ACC112 (cell line): Measurements from ENCODE around the gene SLC35B1.

Source experiments
- H2AFZ ChIP-seq: fragments of 200-600 bp; sonication (generic); one replicate; pipeline ENCODE4 v1.6.0; 2017; ENCODE audit warnings: antibody characterized with exemption, low read length; ENCODE audit not compliant: unreplicated experiment
- H3K27ac ChIP-seq: fragments of 200-600 bp; sonication (generic); 2 replicates; pipeline ENCODE4 v1.5.1; 2014; ENCODE audit warnings: low read depth, mild to moderate bottlenecking, antibody characterized with exemption, low read length, moderate library complexity
- H3K27me3 ChIP-seq: fragments of 200-600 bp; sonication (generic); 2 replicates; pipeline ENCODE4 v1.6.1; 2014; ENCODE audit warnings: mild to moderate bottlenecking, antibody characterized with exemption, low read length, moderate library complexity, mixed read lengths; ENCODE audit not compliant: insufficient read depth
- H3K36me3 ChIP-seq: fragments of 200-600 bp; sonication (generic); 2 replicates; pipeline ENCODE4 v1.6.1; 2016; ENCODE audit warnings: mild to moderate bottlenecking, antibody characterized with exemption, low read length, moderate library complexity, mixed read lengths; ENCODE audit not compliant: insufficient read depth
- H3K4me1 ChIP-seq: fragments of 200-600 bp; sonication (generic); one replicate; pipeline ENCODE4 v1.6.1; 2016; ENCODE audit warnings: low read length, mixed read lengths; ENCODE audit not compliant: insufficient read depth, unreplicated experiment, control insufficient read depth
- H3K4me3 ChIP-seq: fragments of 200-600 bp; sonication (generic); 2 replicates; pipeline ENCODE4 v1.5.1; 2014; ENCODE audit warnings: mild to moderate bottlenecking, low read depth, low read length
- H3K79me2 ChIP-seq: fragments of 200-600 bp; sonication (generic); one replicate; pipeline ENCODE4 v1.6.0; 2016; ENCODE audit warnings: low read length; ENCODE audit not compliant: control insufficient read depth, unreplicated experiment, insufficient read depth

The SLC35B1 gene, protein sequence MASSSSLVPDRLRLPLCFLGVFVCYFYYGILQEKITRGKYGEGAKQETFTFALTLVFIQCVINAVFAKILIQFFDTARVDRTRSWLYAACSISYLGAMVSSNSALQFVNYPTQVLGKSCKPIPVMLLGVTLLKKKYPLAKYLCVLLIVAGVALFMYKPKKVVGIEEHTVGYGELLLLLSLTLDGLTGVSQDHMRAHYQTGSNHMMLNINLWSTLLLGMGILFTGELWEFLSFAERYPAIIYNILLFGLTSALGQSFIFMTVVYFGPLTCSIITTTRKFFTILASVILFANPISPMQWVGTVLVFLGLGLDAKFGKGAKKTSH

DNA sequence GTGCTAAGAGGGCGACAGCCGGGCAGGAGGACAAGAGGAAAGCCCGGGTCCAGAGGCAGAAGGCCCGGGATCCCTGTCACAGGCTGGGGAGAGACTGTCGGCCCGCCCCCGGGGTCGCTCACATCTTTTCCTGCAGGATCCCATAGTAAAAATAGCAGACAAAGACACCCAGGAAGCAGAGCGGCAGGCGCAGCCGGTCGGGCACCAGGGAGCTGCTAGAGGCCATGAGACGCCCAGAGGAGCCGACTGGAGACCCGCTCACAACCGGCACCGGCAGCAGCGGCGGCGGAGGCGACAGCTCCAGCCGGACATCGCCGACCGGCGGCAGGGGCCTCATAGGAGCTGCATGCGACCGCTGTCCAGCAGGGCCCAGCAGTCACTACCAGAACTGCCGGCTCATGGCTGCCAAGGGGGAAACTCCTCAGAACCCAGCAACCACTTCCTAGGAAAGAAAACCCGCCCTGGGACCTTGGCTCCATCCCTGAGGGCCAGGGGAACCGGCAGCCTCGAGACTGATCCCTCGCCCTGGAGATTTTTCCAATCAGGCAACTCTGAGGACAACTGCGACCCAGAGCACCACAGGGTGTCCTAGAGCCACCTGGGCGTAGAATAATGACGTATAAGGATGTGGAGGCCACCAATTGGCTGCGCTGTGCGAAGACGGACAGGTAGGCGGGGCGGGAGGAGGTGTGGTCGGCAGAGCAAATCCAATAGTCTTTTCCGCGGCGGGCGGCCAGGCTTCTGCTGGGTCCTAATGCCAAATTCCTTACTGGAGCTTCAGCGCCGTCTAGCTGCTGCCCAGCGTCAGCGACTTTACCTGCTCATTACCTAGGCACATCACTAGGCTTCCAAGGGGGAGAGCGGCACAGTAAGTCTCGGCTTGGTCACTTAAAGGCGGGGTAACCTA, at the start of gene SLC35B1:
Gene SLC35B1, minus strand, starts transcription at position 357 of the 907 bp plus-strand sequence. Its CDS starts 131 bp downstream, at position 226.
- peak within 1 kb of the TSS; percentile 86 for H3K27ac ChIP-seq
- H2AFZ ChIP-seq, result peak within 1 kb of the TSS; percentile 95
- no peaks in the 10 kb centered on the region for H3K27me3 ChIP-seq
- peaks cover 17% of the 10 kb centered on the region for H3K79me2 ChIP-seq
- H3K4me3 ChIP-seq, result peak within 1 kb of the TSS; percentile 83
- H3K4me1 ChIP-seq, result peaks cover 14% of the 10 kb centered on the region
- peaks cover 10% of the 10 kb centered on the region; the same call in 1 of the 2 replicates for H3K36me3 ChIP-seq

DNA sequence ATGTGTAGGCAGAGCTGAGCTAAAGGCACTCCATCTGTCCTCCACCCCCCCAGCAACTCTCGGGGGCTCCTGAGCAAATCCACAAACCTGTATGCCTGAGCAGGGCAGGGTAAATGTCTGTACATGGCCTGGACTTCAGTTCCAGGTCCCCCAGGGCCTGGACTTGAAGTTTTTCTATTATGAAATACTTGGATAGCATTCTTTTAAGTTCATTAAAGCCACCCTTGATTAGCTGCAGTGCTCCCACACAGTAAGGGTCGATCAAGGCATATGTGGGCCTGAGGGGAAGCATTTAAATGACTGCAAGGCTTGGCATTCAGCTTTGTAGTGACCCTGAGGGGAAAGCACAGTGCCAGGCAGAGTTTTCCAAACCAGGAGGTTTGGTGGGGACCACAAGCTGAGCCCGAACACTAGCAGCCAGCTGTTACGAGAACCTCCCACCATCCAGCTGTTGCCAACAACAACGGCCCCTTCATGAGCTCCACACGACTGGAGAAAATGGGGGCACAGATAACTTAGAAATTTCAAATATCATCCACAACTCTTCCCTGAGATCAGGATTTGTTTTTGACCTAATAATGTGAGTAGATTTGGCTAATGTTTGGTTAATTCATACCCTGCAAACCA, 49.5 kb upstream of the SLC35B1 start:
- Histone ChIP-seq H3K36me3 (no peaks in the 10 kb centered on the region), H2AFZ (no peak overlapping the region), H3K79me2 (no peaks in the 10 kb centered on the region), H3K27ac (no peak overlapping the region), H3K27me3 (peaks cover 14% of the 10 kb centered on the region), H3K4me3 (no peak overlapping the region), H3K4me1 (peaks cover 3% of the 10 kb centered on the region)

DNA sequence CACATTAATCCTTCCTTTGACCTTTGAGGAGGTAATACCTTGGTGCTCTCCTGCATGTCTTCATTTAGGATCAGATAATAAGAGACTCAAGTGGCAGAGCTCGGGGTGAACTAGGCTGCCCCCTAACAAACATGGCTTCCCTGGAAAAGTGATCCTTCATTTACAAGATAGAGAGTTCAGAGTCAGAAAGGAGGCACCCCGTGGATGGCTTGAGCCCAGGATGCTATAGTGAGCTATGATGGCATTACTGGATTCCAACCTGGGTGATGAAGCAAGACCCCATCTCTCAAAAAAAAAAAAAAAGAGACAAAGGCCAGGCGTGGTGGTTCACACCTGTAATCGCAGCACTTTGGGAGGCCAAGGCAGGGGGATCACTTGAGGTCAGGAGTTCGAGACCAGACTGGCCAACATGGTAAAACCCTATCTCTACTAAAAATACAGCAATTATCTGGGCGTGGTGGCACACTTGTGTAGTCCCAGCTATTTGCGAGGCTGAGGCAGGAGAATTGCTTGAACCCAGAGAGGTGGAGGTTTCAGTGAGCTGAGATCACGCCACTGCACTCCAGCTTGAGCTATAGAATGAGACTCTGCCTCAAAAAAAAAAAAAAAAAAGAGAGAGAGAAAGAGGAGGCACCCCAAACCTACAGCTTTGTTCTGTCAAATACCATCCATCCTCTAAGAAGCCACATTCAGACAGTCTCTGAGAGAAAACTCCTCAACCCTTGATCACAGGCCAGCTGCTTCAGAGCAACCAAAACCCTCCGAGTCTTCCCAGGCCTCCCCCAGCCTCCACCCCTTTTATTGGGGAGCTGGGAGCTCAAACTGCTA, 48.8 kb upstream of the SLC35B1 start:
- H3K4me3 ChIP-seq, result no peak overlapping the region
- no peak overlapping the region for H3K27ac ChIP-seq

DNA sequence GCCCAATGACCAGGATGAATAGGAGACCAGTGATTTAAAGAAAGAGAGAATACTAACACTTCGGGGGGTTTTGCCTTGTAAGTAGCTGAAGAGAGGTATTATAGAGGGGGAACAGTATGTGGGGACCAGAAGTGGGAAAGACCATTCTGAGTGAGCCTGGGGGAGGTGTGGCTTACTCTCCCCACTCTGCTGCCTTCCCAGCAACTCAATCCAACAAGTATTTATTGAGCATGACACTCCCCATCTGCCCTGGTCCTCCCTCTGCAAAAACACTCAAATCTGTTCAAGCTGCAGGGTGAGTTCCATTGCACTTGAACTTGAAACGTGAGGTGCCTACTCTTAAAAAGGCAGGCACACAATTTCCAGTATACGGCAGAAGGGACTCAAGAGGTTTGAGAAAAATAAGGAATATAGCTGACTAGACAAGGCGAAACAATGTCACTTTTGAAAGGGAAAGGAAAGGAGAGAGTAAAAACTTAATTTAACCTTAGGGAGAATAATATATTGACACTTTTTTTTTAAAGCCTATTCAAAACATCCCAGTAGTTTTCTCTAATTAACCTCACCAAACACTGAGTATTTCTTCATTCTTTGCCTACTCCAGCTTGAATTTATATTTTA, 48.0 kb upstream of the SLC35B1 start:
- Histone ChIP-seq H3K79me2 (no peaks in the 10 kb centered on the region), H3K27me3 (peaks cover 6% of the 10 kb centered on the region; the same call in 1 of the 2 replicates), H3K4me1 (peaks cover 3% of the 10 kb centered on the region), H3K27ac (no peak overlapping the region), H3K36me3 (no peaks in the 10 kb centered on the region), H2AFZ (no peak overlapping the region), H3K4me3 (no peak overlapping the region)

More for the DNA sequence above, 48.8 kb upstream of the SLC35B1 start:
- Histone ChIP-seq H3K79me2 (no peaks in the 10 kb centered on the region), H2AFZ (no peak overlapping the region), H3K4me1 (peaks cover 3% of the 10 kb centered on the region), H3K27me3 (peaks cover 7% of the 10 kb centered on the region), H3K36me3 (no peaks in the 10 kb centered on the region)

DNA sequence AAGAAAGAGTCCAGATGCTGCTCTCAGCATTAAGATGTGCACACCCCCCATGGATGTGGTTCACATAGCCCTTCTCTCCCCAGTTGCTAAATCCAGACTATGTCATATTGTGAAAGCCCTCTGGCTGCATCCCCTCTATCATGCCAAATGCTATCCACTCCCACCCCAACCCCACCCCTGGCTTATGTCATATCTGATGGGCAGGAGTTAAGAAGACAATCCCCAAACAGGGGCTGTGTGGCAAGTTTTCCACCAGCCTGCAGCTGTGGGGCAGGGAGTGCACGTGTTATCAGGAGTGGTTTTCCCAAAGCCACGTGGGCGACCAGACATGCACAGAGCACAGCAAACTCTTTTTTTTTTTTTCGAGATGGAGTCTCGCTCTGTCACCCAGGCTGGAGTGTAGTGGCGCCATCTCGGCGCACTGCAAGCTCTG, 46.2 kb upstream of the SLC35B1 start:
- H3K36me3 ChIP-seq, result no peaks in the 10 kb centered on the region
- H3K27ac ChIP-seq, result no peak overlapping the region
- 0 out of 2 replicates have a peak, but pooled peaks cover under 1% of the 10 kb centered on the region for H3K27me3 ChIP-seq
- peaks cover 3% of the 10 kb centered on the region for H3K4me1 ChIP-seq
- no peaks in the 10 kb centered on the region for H3K79me2 ChIP-seq
- H3K4me3 ChIP-seq, result no peak overlapping the region
- no peak overlapping the region for H2AFZ ChIP-seq

DNA sequence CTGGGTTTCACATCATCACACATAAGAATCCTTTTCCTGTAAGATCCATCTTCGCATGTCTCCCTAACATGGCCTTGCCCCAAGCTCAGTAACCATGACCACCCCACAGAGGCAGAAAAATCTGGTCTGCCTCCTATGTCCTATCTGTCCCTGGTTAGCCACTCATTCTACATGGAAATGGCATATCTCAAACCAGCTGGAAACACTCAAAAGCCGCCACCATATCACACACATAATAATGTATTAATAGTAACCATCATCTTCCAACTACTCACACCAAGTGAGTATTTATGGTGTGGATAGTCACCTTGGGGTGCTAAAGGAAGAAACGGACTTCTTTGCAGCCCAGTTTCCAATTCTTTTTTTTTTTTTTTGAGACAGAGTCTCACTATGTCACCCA, 44.7 kb upstream of the SLC35B1 start:
- Histone ChIP-seq H3K36me3 (no peaks in the 10 kb centered on the region), H3K4me3 (no peak overlapping the region), H3K4me1 (no peaks in the 10 kb centered on the region), H3K27me3 (no peaks in the 10 kb centered on the region), H2AFZ (no peak overlapping the region), H3K79me2 (no peaks in the 10 kb centered on the region), H3K27ac (no peak overlapping the region)

DNA sequence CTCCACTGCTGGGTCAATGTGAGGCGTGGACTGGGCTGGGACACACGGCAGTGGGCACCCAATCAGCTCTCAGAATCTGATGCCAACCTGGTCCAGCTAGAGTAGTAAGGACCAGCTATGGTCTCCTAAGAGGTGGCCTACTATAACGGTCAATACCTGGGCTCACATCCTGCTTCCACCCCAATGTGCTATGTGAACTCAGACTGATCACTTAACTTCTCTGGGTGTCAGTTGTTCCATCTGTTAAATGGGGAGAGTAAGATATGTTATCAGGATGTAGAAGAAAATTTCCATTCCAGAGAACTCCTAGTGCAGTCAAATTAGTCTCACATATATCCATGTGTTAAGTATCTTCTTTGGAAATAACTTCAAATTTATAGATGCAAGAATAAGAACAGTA, 42.0 kb upstream of the SLC35B1 start:
- H3K79me2 ChIP-seq, result no peaks in the 10 kb centered on the region
- H3K27ac ChIP-seq, result no peak overlapping the region
- no peak overlapping the region for H3K4me3 ChIP-seq
- H3K27me3 ChIP-seq, result peaks cover 7% of the 10 kb centered on the region; the same call in 1 of the 2 replicates
- H2AFZ ChIP-seq, result no peak overlapping the region
- no peaks in the 10 kb centered on the region for H3K4me1 ChIP-seq
- no peaks in the 10 kb centered on the region for H3K36me3 ChIP-seq

DNA sequence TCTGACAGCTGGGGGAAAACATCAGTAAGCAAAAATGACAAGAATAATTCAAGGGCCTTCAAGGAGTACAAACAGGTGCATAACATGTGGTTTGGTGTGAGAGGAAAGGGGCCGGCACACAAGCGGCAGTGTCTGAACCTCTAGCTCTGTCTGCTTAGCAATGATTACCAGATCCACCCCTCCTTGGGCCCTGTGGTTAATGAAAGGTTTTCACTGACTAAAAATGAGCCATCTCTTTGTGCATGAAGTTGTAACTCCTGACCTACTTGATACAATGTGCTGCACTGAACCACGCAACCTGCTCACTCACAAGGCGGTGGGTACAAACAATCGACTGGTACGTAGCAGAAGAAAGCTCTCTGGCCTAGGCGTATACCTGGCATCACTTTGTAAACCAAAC, 41.0 kb upstream of the SLC35B1 start:
- H3K4me1 ChIP-seq, result no peaks in the 10 kb centered on the region
- H3K27ac ChIP-seq, result no peak overlapping the region
- peaks cover 7% of the 10 kb centered on the region; the same call in 1 of the 2 replicates for H3K27me3 ChIP-seq
- H3K4me3 ChIP-seq, result no peak overlapping the region
- no peak overlapping the region for H2AFZ ChIP-seq
- H3K36me3 ChIP-seq, result no peaks in the 10 kb centered on the region
- H3K79me2 ChIP-seq, result no peaks in the 10 kb centered on the region

DNA sequence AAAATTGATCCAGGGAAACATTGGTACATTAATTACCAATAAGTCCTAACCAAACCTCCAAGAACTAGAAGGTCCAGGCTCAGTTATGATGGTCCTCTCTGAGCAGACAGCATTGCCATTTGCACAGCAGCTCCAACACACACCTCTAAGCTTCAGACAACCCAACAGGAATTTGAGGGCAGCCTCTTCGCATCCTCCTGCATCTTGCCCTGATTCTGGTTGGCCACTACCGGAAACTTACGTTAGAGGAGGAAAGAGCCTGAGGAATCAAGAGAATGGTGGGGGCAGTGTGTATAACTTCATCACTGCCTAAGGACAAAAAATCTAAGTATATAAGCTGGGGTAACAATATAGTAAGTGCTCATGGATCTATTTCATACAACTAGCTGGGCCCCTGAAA, 40.5 kb upstream of the SLC35B1 start:
- no peak overlapping the region for H2AFZ ChIP-seq
- H3K27me3 ChIP-seq, result peaks cover 7% of the 10 kb centered on the region; the same call in 1 of the 2 replicates
- no peaks in the 10 kb centered on the region for H3K4me1 ChIP-seq
- H3K79me2 ChIP-seq, result no peaks in the 10 kb centered on the region
- H3K4me3 ChIP-seq, result no peak overlapping the region
- no peaks in the 10 kb centered on the region for H3K36me3 ChIP-seq
- no peak overlapping the region for H3K27ac ChIP-seq
